ENCODE results near the gene ATRN.

DNA sequence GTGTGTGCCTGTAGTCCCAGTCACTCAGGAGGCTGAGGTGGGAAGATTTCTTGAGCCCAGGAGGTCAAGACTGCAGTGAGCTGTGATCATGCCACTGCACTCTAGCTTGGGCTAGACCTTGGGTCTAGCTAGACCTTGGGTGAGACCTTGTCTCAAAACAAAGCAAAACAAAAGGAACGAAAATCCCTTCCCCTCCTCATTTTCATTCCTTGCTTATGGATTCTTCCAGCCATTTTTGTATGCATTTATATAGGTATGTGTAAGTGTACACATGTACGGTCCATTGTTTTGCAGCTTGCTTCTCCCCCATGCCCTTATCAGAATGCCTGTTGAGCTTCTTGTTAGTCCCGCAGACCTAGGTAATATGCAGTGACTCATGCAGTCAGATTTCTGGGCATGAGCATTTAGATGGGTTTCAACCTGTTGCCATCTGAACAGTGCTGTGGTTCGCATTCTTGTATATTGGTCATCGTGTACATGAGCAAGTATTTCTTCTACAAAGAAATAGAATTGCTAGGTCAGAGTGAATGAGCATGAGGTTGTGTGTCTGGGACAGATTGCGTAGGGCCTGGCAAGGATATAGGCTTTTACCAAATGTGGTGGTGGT, 73.2 kb downstream of the ATRN start:
- TF ChIP-seq, protein P1, sequence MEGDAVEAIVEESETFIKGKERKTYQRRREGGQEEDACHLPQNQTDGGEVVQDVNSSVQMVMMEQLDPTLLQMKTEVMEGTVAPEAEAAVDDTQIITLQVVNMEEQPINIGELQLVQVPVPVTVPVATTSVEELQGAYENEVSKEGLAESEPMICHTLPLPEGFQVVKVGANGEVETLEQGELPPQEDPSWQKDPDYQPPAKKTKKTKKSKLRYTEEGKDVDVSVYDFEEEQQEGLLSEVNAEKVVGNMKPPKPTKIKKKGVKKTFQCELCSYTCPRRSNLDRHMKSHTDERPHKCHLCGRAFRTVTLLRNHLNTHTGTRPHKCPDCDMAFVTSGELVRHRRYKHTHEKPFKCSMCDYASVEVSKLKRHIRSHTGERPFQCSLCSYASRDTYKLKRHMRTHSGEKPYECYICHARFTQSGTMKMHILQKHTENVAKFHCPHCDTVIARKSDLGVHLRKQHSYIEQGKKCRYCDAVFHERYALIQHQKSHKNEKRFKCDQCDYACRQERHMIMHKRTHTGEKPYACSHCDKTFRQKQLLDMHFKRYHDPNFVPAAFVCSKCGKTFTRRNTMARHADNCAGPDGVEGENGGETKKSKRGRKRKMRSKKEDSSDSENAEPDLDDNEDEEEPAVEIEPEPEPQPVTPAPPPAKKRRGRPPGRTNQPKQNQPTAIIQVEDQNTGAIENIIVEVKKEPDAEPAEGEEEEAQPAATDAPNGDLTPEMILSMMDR (optimal IDR thresholded peaks at IDR 0.05 in 1 of 3, IDR thresholded peaks at IDR 0.05 in 1 of 3, conservative IDR thresholded peaks at IDR 0.05 in 1 of 3; ENCODE audit: extremely low read depth in 1 of 3, insufficient read depth in 2 of 3, low read length in 3 of 3), result no peak
- TF ChIP-seq EZH2 (IDR thresholded peaks at IDR 0.05; ENCODE audit: low read length), result no peak

All from keratinocyte (primary cell).